HEK293T (cell line): Measurements from ENCODE around the gene ZFYVE19.
"Not testable (repeated sequence)": the region's sequence is repeated elsewhere in the genome, so short reads cannot be mapped to it uniquely, and the experiment has no call there.

Experiments
- CTCF ChIA-PET: fragments of 350-600 bp; formaldehyde crosslinking; extraction: SDS; loops from one replicate; lab custom pipeline; 2021; ENCODE audit warnings: antibody characterized with exemption, inconsistent platforms; lab: Yijun Ruan, JAX
- POLR2A ChIA-PET: fragments of 350-600 bp; formaldehyde crosslinking; extraction: SDS; loops from one replicate; lab custom pipeline; 2020; ENCODE audit warnings: antibody characterized with exemption, inconsistent platforms; lab: Yijun Ruan, JAX
- DNase-seq: peaks from one replicate; pipeline ENCODE4 v3.0.0; 2012; ENCODE audit warnings: mixed read lengths; ENCODE audit errors: extremely low spot score
- ARNT ChIP-seq: fragments of 450-650 bp; IDR thresholded peaks from 2 replicates; pipeline ENCODE4 v1.6.1; 2017; ENCODE audit warnings: mild to moderate bottlenecking
- BHLHE40 ChIP-seq: fragments of 450-650 bp; IDR thresholded peaks from 2 replicates; pipeline ENCODE4 v1.6.1; 2016; ENCODE audit warnings: mild to moderate bottlenecking, moderate library complexity, borderline replicate concordance
- CTBP1 ChIP-seq: fragments of 450-650 bp; IDR thresholded peaks from 2 replicates; pipeline ENCODE4 v1.6.1; 2016; ENCODE audit warnings: borderline replicate concordance
- ELF4 ChIP-seq: fragments of 450-650 bp; IDR thresholded peaks from 2 replicates; pipeline ENCODE4 v1.6.1; 2017; ENCODE audit warnings: antibody characterized with exemption
- FOXK2 ChIP-seq: fragments of 450-650 bp; IDR thresholded peaks from 2 replicates; pipeline ENCODE4 v1.6.1; 2016; ENCODE audit warnings: mild to moderate bottlenecking
- FOXM1 ChIP-seq: fragments of 450-650 bp; IDR thresholded peaks from 2 replicates; pipeline ENCODE4 v1.6.1; 2017; ENCODE audit warnings: mild to moderate bottlenecking, borderline replicate concordance
- HDGF ChIP-seq: fragments of 450-650 bp; IDR thresholded peaks from 2 replicates; pipeline ENCODE4 v1.6.1; 2017; ENCODE audit warnings: antibody characterized with exemption, borderline replicate concordance
- L3MBTL2 ChIP-seq: fragments of 450-650 bp; conservative IDR thresholded peaks from 2 replicates; pipeline ENCODE4 v1.6.1; 2016; ENCODE audit warnings: mild to moderate bottlenecking
- NFRKB ChIP-seq: fragments of 450-650 bp; IDR thresholded peaks from 2 replicates; pipeline ENCODE4 v1.6.1; 2016; ENCODE audit warnings: mild to moderate bottlenecking, moderate library complexity
- SP1 ChIP-seq: fragments of 450-650 bp; IDR thresholded peaks from 2 replicates; pipeline ENCODE4 v1.6.1; 2017
- SUZ12 ChIP-seq: fragments of 450-650 bp; IDR thresholded peaks from 2 replicates; pipeline ENCODE4 v1.6.1; 2016; ENCODE audit warnings: mild to moderate bottlenecking
- TARDBP ChIP-seq: fragments of 450-650 bp; IDR thresholded peaks from 2 replicates; pipeline ENCODE4 v1.6.1; 2016
- ZNF384 ChIP-seq: fragments of 450-650 bp; IDR thresholded peaks from 2 replicates; pipeline ENCODE4 v1.6.1; 2016
- TF ChIP-seq, protein P1 (sequence below): fragments of 450-650 bp; IDR thresholded peaks from 2 replicates; pipeline ENCODE4 v1.6.1; 2016

ZFYVE19 gene

DNA sequence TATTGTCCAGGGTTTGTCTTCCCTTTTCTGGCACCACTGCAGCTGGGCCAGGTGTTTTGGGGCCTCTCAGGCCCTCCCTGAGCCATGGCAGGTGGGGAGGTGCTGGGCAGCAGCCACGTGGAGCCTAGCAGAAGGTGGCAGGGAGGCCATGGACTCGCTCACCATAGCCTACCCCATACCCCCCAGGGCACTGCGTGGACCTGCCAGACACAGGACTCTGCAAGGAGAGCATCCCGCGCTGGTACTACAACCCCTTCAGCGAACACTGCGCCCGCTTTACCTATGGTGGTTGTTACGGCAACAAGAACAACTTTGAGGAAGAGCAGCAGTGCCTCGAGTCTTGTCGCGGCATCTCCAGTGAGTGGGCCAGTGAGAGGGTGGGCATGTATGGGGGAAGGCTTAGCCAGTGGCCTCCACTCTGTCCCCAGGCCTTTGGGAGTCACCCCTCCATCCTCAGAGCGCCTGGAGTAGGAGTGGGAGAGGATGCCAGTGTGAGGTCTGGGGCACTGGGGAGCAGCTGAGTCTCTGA, 48.9 kb downstream of the ZFYVE19 start:
- no peak for DNase-seq
- CTCF ChIA-PET = interaction anchor here (0.5 to 4.2 kb wide), 3 partner anchors 19 to 369 kb away, joined by 3 to 63 read pairs (median 41); partner anchors contain the start of genes RHOV and VPS18
- TF ChIP-seq L3MBTL2 (no peak), FOXK2 (no peak), ELF4 (no peak), FOXM1 (no peak), SUZ12 (no peak), CTBP1 (no peak), BHLHE40 (no peak)
- TF ChIP-seq, protein P1, sequence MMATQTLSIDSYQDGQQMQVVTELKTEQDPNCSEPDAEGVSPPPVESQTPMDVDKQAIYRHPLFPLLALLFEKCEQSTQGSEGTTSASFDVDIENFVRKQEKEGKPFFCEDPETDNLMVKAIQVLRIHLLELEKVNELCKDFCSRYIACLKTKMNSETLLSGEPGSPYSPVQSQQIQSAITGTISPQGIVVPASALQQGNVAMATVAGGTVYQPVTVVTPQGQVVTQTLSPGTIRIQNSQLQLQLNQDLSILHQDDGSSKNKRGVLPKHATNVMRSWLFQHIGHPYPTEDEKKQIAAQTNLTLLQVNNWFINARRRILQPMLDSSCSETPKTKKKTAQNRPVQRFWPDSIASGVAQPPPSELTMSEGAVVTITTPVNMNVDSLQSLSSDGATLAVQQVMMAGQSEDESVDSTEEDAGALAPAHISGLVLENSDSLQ = no peak
- POLR2A ChIA-PET = no interaction called here

DNA sequence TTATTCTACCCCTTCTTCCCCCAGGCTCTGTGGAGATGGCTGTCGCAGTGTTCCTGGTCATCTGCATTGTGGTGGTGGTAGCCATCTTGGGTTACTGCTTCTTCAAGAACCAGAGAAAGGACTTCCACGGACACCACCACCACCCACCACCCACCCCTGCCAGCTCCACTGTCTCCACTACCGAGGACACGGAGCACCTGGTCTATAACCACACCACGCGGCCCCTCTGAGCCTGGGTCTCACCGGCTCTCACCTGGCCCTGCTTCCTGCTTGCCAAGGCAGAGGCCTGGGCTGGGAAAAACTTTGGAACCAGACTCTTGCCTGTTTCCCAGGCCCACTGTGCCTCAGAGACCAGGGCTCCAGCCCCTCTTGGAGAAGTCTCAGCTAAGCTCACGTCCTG, 49.9 kb downstream of the ZFYVE19 start:
- ChIA-PET POLR2A (interaction anchor here (0.9 to 2.2 kb wide), 5 partner anchors 10 to 37 kb away, joined by 3 to 17 read pairs (median 5); partner anchors contain the start of genes RHOV and VPS18), CTCF (interaction anchor here (0.6 to 4.2 kb wide), 7 partner anchors 14 to 598 kb away, joined by 3 to 65 read pairs (median 41); partner anchors contain the start of genes RHOV and VPS18)
- TF ChIP-seq CTBP1 = no peak
- TF ChIP-seq HDGF = no peak
- no peak for DNase-seq

DNA sequence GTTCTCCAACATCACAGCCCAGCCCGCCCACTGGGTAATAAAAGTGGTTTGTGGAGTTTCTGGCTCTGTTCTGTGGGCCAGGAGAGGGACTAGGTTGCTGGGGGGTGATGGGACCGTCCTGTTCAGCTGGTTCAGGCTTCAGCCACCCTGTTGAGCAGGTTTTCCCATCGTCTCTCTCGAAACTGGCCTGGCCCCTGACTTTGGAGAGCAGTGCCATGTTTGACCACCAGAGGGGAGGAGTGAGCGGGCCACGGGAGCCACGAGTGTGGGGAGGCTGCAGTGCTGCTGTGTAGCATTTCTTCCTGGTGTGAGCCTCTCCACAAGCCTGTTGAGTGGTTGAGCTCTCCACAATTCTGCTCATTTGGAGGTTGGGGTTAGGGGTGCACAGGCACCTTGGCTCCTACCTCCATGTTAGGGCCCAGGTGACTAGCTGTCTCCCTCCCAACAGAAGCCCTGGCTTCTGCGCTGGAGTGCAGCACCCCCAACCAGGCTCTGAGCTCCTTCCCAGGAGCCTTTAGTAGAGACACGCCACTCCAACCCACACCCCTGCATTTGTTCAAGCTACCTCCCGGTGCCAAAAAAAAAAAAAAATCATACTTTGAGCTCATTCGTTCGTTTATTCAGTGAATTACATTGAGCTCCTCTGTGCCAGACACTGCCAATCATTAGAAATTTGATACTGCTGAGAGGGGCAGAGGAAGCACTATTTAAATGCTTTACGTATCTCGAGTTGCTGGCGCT, 50.9 kb downstream of the ZFYVE19 start:
- CTCF ChIA-PET = interaction anchor here (0.6 to 4.2 kb wide), 31 partner anchors 8 to 1518 kb away, joined by 3 to 65 read pairs (median 5); partner anchors contain the start of genes RHOV, SPINT1 and VPS18
- POLR2A ChIA-PET = interaction anchor here (0.8 to 3.0 kb wide), 9 partner anchors 10 to 474 kb away, joined by 3 to 31 read pairs (median 5); partner anchors contain the start of genes DNAJC17, OIP5, RAD51 and RHOV
- TF ChIP-seq, protein P1 = peak; percentile 77
- no peak for TF ChIP-seq ELF4
- DNase-seq = peak; percentile 82

DNA sequence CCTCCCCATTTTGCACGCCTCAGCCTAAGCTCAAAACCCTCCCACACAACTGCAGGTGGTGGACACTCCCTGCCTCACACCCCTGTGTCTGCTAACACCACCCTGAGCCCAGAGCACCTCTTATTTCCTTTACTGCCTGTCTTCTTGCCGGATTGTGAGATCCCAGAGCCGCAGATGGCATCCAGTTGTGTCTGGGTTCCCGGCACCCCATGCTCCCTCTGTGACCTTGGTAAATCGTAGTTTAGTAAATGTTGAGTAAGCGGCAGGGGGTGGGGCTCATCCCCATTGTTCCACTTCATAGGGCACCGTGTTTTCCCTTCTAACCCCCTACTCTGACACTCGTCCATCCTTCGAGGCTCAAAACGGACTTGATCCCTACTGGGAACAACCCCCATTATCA, 51.8 kb downstream of the ZFYVE19 start:
- no peak for TF ChIP-seq FOXM1
- no peak for TF ChIP-seq CTBP1
- ChIA-PET CTCF (interaction anchor here (0.5 to 4.2 kb wide), 28 partner anchors 8 to 1517 kb away, joined by 3 to 65 read pairs (median 5); partner anchors contain the start of genes RHOV, SPINT1 and VPS18), POLR2A (interaction anchor here (0.8 to 3.0 kb wide), 6 partner anchors 15 to 164 kb away, joined by 3 to 31 read pairs (median 7); partner anchors contain the start of genes RAD51, SPINT1 and VPS18)
- DNase-seq = no peak

DNA sequence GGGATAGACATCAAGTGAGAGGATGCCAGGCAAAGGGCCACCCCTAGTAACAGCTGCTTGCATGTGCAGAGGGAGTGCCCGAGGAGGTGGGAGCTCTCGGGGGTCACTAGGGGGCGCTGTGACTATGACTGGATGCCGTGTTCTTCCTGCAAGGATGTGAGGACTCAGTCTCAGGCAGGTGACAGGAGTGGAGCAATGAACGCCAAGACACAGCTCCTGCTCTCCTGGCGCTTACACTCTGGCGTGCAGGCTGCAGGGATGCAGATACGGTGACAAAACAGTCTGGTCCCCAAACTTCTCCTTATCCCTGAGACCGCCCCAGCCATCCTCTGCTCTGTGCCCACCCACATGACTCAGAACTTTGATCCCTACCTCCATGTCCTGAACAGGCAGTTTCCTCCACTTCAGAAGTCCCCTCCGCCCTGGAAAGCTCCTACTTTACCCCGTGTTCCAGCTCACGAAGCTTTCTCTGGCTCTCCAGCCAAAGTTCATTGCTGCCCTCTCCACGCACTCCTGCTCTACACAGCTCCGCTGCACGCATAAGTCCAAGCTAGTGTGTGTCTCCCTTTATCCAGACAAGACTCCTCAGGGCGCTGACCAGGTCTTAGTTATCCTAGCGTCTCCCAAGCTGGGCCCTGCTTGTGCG, 52.4 kb downstream of the ZFYVE19 start:
- ChIA-PET POLR2A (interaction anchor here (0.8 to 3.0 kb wide), 5 partner anchors 14 to 164 kb away, joined by 3 to 31 read pairs (median 6); partner anchors contain the start of genes RAD51, SPINT1 and VPS18), CTCF (interaction anchor here (0.5 to 4.2 kb wide), 20 partner anchors 9 to 1201 kb away, joined by 3 to 65 read pairs (median 4); partner anchors contain the start of genes RHOV, SPINT1 and VPS18)
- TF ChIP-seq TARDBP = no peak
- TF ChIP-seq L3MBTL2 = peak; percentile 40; the same call in 1 of the 2 replicates
- peak; percentile 77 for DNase-seq

DNA sequence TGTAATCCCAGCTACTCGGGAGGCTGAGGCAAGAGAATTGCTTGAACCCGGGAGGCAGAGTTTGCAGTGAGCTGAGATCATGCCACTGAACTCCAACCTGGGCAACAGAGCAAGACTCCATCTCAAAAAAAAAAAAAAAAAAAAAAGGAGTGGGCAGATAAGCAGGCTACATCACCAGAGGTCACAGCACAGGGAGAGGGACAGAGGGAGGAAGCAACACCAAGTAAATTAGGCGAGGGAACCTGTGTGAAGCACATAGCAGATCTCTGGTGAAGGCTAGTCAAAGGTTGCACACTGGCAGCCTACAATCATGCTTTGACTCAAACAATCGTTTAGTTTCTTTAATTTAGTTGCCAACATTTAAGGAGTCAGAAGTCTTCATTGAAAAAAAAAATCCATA, 54.3 kb downstream of the ZFYVE19 start:
- CTCF ChIA-PET = interaction anchor here (0.6 to 0.9 kb wide), 6 partner anchors 10 to 175 kb away, joined by 3 to 6 read pairs (median 3); no protein-coding TSS in a partner anchor
- POLR2A ChIA-PET, DNase-seq: not testable (repeated sequence)

DNA sequence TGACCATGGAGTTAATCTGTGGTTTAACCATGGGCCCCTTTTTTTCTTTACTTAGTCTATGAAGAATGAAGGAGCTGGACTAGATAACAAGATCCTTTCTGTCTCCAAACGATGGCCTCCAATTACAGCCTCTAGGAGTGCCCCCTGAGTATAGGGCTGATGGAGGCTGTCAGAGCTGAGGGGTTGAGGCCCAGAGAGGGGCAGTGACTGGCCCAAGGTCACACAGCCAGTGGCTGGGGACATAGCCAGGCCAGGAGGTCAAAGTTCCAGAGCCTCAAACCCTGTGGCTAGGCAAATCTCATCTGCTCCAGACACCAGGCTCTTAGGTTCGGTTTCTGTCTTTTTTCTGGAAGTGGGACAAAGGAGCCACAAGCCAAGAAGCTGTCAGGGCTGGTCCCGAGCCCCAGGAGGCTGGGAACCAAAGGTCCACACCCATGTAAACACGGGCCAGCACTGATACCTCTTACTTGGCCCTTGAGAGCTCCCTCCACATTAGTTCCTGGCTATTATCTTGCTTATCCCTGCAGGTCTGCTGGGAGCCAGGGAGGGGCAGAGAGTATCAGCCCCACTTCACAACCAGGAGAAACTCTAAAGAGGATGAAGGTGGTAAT, 56.9 kb downstream of the ZFYVE19 start:
- no peak for DNase-seq
- POLR2A ChIA-PET = interaction anchor here (1.4 kb wide), 1 partner anchor 31 kb away, joined by 7 read pairs; the partner anchor contains the start of gene VPS18
- CTCF ChIA-PET = interaction anchor here (0.8 to 2.0 kb wide), 2 partner anchors 18 to 28 kb away, joined by 4 to 6 read pairs; no protein-coding TSS in a partner anchor
- TF ChIP-seq ARNT = no peak
- TF ChIP-seq HDGF = no peak
- no peak for TF ChIP-seq BHLHE40
- TF ChIP-seq FOXK2 = no peak
- TF ChIP-seq CTBP1 = no peak
- TF ChIP-seq ELF4 = no peak
- no peak for TF ChIP-seq ZNF384
- no peak for TF ChIP-seq NFRKB
- TF ChIP-seq, protein P1 = no peak
- no peak for TF ChIP-seq L3MBTL2
- TF ChIP-seq SUZ12 = no peak
- no peak for TF ChIP-seq FOXM1
- TF ChIP-seq SP1 = no peak
